GM18907 (cell line): ENCODE data around the gene GCLM.

Experiments used
- ATAC-seq: cut with Tn5 transposase; IDR thresholded peaks from one replicate; pipeline ENCODE4 v1.9.1; 2021; ENCODE audit warnings: mild to moderate bottlenecking, moderate library complexity; ENCODE audit not compliant: unreplicated experiment

The GCLM gene

DNA sequence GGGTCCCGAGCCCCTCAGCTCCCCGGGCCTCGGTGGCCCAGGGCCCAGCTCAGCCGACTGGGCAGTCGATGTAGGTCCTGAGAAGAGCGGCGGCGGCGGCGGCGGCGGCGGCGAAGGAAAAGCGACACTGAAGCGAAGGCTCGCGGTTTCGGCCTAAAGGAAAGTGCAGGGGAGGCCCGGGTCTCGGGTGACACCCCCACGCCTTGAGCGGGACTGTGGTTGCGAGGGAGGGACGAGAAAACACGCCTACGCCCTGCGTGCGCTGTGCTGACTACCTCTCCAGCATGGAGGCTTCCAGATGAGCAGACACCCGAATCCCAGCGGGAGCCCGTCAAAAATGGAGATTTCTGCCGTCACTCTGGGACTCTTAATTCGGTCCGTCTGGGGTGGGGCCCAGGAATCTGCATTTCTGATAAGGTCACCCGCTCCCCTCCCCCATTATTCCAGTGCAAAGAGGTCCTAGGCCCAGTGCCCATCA, 61.4 kb downstream of the GCLM start:
- ATAC-seq = peak; percentile 38

DNA sequence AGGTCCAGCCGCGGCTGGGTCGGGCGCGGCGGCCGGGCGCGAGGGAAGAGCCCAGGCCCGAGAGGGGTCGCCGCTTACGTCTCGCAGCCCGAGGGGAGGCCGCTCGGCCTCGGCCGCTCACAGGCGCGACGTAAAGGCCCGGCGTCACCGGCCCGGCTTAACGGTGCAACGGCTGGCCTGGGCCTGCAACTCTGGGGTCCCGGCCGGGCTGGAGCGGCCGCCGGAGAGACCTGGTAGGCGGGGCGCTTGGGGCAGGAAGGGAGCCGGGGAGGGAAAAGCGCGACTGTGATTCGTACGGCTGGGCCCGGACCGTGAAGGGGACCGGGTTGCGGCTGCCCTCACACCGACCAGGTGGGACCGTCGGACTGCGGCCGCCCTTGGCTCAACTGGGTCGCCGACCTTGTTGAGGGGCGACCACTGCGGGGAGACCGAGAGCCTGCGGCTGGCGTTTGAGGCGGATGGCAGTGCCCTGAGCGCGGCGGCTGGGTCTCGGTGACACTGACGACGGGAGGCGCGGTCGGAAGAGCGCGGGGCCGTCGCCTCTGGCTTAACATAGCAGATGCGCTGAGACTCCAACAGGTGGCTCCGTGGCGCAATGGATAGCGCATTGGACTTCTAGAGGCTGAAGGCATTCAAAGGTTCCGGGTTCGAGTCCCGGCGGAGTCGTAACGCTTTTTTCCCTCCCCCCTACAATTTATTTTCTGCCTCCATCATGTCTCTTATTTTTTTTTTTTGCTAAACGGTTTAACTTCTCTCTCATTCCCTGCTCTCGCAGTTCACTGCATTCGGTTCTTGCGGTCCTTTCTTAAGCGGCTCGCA, 62.0 kb downstream of the GCLM start:
- ATAC-seq = peak; percentile 81

- ATAC-seq = peak; percentile 59
Measured at GRCh38 chr1:93846206-93846991, 62.8 kb downstream of the GCLM start.

DNA sequence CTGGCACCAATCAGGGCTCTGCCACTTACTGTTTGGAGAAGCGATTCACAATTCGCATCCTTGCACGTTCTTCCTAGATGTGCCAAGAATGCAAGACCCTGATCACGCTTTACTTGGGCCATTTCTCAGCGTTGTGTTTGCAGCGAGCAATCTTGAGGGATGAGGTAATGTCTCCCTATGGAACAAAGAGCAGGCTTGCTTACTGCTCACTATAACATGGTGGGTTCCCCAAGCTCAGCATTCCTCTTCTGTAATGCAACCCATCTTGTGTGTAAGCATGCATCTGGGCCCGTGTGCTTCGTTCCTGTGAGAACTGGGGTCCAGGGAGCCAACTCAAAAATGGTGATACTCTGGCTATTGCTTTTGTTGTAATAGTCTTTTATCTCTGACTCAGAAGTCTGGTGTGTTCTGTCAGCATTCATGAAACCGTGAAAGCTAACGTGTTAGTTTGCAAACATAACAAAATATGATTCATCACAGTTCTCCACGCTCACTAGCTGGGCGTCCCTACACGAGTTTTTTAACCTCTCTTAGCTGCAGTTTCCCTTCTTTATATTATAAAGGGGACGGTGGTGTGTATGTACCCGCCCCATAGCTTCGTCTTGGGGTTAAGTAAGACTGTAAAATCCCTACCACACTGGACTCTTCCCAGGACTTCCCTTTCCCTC, 63.6 kb downstream of the GCLM start:
- ATAC-seq = no peak

DNA sequence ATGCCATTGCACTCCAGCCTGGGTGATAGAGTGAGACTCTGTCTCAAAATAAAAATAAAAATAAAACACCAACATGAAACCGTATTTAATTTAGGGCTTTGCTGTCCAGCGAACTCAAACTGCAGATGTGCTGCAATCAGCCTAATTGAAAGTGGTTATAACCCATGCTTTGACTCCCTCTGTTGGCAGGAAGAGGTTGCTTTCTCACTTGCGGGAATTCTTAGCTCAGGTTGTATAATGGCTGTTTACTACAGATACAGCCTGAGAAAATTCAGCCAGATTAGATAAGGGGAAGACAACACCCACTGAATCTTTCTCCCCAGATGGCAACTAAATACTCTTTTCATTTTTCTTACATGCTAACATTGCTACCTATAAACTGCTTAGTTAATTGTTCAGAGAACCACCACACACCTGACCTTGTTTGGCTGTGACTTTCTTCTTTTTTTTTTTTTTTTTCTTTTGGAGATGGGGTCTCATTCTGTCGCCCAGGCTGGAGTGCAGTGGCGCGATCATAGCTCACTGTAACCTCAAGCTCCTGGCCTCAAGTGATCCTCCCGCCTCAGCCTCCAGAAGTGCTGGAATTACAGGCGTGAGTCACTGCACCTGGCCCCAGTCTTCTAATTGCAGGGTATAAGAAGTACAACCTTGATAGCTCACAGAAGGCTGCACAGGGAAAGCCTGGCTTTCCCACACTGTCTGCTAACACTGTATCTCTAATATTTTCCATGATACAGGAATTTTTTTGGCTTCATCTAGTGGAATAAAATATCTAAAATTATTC, 64.8 kb downstream of the GCLM start:
- no peak for ATAC-seq

- no peak for ATAC-seq
Measured at GRCh38 chr1:93842750-93843500, 66.3 kb downstream of the GCLM start.

- no peak for ATAC-seq
Measured at GRCh38 chr1:93841771-93842170, 67.5 kb downstream of the GCLM start.

DNA sequence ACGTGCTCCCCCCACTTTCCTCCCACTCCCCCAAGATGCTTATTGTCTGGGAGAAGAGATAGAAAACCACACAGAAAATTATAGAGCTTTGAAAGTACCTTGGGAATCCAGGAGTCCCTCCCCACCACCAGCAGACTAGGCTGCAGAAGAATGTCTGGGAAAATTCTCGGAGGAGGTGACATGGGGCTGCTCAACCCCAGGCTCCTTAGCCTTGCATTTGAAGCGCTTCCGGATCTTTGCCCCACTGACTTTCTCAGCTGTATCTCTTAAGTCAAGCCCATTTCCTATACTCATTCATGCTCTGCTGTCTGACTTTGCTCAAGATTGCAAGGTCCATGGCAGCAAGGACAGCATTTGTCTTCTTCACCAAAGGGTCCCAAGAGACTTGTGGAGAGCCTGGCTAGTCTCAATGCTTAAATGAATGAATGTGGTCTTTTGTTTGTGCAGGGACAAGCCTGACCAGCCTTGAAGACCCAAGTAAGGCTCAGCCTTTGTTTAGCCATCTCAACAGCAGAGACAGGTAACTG, 68.2 kb downstream of the GCLM start:
- no peak for ATAC-seq

DNA sequence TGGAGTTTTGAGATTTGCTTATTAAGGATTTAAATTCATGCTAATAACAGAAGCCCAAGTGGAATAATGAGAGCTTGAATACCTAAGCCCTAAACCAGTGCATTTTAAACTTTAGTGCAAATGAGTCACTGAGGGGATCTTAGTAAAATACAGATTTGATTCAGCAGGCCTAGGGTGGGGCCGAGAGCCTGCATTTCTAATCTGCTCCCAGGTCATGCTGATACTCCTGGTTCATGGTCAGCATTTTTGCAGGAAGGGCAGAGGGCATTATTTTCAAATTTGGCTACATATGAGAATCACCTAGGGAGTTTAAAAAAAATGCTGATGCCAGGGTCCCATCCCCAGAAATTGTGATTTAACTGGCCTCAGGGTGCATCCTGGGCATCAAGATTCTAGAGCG, 69.5 kb downstream of the GCLM start:
- no peak for ATAC-seq

DNA sequence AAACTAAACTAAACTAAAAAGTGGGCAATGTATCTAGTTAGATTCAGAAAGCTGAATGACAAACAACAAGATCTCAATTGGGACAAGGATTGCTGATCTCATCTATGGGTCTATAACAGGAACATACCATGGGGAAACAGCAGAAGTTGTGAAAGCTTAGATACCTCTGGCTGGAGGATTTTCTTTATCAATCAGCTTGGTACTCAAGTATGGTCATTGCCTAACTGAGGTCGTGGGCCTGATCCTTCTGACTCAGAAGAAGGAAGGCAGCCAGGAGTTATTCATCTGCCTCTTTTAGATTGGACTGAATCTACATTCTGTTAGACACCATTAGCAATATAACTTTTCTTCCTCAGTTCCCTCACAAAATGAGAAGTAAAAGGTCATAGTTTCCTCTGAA, 69.9 kb downstream of the GCLM start:
- ATAC-seq = no peak

DNA sequence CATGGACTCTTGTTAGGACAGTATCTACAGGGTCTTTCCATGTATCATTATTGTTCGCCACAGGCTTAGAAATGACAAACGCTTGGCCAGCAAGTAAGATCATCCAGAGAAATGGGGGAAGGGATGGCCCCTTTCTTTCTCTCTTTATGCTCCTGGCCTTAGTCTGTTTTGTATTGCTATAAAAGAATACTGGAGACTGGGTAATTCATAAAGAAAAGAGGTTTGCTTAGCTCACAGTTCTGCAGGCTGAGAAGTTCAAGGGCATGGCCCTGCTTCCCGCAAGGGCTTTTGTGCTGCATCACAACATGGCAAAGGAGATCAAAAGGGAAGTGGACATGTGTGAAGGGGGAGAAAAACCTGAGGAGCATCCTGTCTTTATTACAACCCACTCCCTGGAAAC, 71.3 kb downstream of the GCLM start:
- ATAC-seq = no peak
